GM19328 (cell line): ENCODE results near the gene ARHGAP42.

ENCODE experiments used
- ATAC-seq: cut with Tn5 transposase; IDR thresholded peaks from one replicate; pipeline ENCODE4 v1.9.1; 2021; ENCODE audit warnings: mild to moderate bottlenecking, moderate library complexity; ENCODE audit not compliant: unreplicated experiment

Gene ARHGAP42

DNA sequence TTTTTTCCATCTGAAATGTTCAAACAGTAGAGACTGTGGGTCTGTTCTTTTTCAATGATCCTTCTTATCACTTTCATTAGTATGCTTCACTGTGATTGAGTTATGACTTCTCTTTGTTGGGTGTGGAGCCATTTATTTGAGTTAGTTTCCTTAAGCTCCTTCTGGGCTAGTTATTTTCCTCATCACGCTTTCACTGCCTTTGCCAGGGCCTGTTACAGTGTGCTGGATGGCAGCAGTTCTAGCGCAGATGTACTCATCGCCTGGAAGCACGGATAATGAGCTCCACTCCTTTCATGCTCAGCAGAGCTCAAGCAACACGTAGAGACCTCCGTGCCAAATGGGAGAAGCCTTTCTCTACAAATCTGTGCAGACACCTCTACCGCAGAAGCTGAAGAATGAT, 7.0 kb upstream of the ARHGAP42 start:
- ATAC-seq: no peak

GRCh38 chr11:100681064-100681502, 6.0 kb upstream of the ARHGAP42 start:
- ATAC-seq: peak; percentile 99

- no peak for ATAC-seq
Measured at GRCh38 chr11:100682247-100682969, 4.7 kb upstream of the ARHGAP42 start.

- no peak for ATAC-seq
Measured at GRCh38 chr11:100683126-100683525, 4.0 kb upstream of the ARHGAP42 start.

- ATAC-seq: peak; percentile 18
Measured at GRCh38 chr11:100684101-100685065, 2.7 kb upstream of the ARHGAP42 start.

DNA sequence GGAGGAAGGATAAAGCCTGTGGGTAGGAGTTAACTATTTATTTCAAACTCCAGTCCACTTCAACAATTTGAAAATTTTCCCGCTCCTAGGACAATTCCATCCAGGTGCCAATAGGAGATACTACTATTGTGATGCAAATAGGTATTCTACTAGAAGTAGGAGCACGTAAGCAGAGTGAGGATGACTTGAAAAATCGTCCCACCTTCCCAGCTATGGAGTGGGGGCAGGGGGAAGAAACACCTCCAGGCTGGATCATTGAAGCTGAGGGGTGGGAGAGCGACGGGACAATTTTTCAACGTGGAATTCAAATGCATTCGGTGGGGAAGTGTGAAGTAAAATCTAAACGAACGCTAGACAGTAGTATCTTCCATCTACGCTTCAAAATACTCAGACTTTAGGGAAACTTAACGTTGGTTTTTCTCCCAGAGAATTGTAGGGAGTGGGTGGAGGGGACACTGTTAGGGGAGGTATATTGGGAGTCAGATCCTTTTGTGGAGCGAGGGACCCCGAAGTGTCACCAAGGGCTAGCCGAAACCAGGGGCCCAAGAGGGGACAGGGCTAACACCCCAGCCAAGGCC, 523 bp upstream of the ARHGAP42 start:
- no peak for ATAC-seq

DNA sequence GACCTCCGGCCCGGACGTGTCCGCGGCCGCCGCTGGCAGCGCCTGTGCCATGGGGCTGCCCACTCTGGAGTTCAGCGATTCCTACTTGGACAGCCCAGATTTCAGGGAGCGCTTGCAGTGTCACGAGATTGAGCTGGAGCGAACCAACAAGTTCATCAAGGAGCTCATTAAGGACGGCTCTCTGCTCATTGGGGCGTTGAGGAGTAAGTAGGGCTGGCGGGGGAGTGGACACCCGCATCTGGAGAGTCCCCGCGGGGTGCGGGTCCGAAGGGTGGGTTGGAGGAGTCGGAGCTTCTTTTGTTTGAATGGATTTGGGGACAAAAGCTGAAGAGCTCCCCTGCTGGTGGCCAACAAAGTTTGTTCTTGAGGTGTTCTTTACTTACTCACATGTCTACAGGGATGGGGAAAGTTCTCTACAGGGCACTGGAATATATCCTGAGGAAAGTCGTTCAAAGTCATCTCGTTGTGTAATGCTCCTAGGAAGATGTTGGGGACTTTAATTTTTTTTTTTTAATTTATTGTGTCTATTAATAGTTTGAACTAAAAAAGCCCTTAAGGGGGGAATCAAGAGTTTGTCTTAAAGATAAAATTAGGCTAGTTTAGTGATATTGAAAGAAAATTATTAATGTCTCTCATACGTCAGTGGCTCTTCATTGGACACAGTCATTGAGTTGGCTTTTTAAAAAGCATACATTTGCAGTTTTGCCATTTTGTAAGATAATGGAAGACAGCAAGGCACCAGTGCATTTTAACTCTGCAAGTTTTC, 725 bp downstream of the ARHGAP42 start:
- peak; percentile 53 for ATAC-seq

DNA sequence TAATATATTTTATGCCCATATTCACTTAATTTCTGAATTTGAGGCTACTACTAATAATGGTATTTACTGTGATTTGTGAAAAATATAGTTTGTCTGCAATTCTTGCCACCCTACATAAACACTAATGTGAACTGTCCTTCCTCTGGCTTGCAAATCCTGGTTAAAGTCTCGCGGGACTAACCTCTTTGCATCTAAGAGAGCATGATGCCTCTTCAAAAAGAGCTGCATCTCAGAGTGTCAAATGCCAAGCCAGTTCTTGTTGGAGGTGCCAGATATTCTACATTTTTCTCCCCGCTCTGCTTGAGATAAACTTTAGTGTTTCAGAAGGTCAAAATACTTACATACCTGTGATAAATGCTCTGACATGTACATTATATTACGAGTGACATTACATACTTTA, 2.1 kb downstream of the ARHGAP42 start:
- ATAC-seq: no peak

DNA sequence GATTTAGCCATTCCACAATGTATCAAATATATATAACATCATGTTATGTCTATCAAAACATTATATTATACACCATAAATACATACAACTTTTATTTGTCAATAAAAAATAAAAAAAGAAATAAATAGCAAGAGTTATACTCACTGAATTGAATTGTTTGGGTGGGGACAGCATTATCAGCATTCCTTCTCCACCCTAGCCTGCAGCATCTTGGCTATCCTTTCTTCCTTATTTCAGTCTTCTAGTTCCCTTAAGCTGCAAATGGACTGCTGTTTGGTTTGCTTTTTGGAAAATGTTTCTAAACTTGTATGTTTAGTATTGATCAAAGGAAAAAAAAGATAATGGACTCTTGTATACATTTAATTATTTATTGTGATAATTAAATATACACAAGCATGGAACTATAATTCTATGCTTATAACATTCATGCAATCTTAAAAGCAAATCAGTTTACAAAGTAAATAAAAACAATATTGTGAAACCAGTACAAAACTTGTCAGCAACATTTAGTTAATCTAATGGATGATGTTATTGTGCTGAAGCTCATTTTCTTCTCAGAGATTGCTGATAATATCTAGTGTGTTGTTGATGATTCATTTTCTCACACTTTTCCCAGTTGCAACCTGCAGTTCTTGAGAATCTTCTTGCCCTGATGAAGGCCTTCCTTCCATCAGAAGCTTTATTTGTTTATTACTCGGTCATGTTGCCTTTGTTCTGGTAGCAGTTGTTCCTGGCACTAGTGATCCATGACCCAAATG, 5.0 kb downstream of the ARHGAP42 start:
- no peak for ATAC-seq

- ATAC-seq: no peak
Measured at GRCh38 chr11:100695911-100696310, 8.8 kb downstream of the ARHGAP42 start.

GRCh38 chr11:100703139-100703538, 16.1 kb downstream of the ARHGAP42 start:
- no peak for ATAC-seq

DNA sequence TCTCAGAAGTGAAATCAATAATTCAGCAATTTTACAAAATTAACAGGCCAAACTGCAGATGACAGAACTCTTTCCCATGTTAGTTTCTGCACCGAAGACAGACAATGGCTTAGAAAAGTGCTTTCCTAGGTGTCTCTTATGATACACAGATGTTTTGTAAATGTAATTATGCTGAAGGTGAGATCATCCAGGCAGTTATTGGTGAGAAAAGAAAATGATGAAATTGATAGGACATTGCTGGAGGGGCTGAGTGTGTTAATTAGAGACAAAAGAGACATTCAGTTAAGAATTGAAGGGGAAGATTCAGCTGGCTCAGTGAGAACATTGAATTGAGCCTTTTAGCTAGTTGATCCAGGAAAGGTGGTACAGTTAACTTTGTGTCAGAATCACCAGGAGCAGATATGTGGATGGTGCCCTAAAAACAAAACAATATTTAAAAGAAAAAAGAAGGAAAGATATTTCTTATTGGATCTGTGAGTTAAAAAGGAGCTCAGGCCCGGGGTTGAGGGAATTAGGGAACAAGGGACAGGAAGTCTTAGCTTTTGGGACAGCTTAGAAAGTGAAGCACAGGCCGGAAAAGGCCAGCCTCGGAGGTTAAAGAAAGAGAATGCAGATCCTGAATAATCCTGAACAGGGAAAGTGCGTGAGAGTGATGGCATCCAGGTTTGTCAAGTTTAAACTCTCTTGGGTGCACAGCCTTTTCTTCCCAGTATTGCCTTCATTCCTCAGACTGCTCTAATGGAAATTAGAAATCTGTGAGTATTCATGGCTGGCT, 16.9 kb downstream of the ARHGAP42 start:
- no peak for ATAC-seq

- ATAC-seq: no peak
Measured at GRCh38 chr11:100705447-100705846, 18.4 kb downstream of the ARHGAP42 start.

GRCh38 chr11:100706179-100706578, 19.1 kb downstream of the ARHGAP42 start:
- no peak for ATAC-seq

DNA sequence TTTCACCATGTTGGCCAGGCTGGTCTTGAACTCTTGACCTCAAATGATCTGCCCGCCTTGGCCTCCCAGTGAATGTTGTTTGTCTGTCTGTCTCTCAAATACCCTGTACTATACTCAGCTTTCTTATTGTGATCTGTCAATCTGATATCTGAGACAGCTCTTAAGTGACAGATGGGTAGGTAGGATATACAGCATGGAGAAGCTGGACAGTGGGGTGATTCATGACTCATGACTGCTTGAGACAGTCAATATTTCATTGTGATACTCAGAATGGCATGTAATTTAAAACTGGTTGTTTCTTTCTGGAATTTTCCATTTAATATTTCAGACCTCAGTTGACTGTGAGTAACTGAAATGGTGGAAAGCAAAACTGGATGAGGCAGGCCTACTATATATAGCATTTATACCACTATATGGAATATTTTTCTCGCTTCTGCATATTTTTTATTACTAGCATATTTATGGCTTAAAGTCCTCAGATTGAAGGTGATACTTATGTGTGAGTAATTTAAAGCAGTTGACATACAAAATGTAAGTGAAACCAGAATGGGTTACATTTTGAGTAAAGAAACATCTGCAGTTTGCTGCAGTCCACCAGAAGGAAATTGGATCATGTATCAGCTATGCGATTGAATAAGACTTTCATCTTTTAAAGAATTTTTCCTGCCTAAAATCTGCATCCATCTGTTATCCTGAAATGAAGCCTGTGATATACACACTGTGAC, 22.3 kb downstream of the ARHGAP42 start:
- ATAC-seq: peak; percentile 53

- no peak for ATAC-seq
Measured at GRCh38 chr11:100711984-100712383, 24.9 kb downstream of the ARHGAP42 start.

DNA sequence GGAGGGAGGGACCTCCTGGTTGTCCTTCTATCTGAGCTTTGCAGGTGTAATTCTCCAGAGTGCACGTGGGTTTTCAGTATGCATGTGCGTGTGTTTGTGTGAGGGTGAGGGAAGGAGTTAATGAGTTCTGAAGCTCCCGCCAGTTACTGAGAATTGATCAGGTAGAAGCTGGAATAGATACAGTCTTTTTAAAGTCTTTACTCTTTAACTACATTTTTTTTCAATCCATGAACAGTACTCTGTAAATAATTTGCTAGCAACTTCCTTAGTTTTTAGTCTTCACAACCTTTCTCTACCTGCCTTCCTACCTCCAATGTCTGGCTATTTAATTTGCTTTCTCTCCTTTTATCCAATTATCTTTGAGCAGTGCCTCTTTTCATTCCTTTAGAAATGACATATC, 25.5 kb downstream of the ARHGAP42 start:
- ATAC-seq: no peak

DNA sequence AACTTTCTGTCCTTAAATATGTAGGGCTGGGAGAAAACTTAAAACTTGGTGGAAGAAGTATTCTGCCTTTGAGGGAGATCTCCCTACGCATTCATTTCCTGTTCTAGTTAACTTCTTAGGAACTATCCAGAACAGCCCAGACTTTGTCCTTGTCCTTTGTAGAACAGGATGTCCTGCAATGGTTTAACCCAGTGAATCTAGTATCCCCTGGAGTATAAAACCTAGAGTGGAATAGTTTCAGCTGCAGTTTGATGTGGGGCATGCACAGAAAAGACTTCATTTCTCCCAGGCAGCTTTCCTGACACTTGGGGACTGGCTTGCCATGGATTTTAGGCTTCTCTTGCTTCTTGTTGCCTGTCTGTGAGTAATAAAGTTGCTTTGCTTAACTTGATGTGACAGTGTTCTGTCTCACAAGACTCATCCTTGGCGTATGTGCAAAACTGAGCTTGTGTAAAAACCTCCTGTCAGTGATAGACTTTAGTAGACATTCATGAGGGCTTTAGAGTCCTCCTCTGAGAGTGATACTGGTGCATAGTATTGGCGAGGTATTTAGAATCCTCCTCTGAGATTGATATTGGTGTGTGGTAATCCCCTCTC, 28.2 kb downstream of the ARHGAP42 start:
- ATAC-seq: no peak
